Measurements from ENCODE around the gene THTPA.

The THTPA gene

GRCh38 chr14:23600322-23600707, 44.2 kb downstream of the THTPA start:
- H3K4me3 ChIP-seq (ENCODE audit: low read depth, low read length) = no peak overlapping the region
- no peak for TF ChIP-seq CTCF (IDR thresholded peaks at IDR 0.05; ENCODE audit: borderline replicate concordance, insufficient read depth, low read depth, low read length)

- TF ChIP-seq CTCF (IDR thresholded peaks at IDR 0.05; ENCODE audit: borderline replicate concordance, insufficient read depth, low read depth, low read length) = no peak
- no peak overlapping the region for H3K4me3 ChIP-seq (ENCODE audit: low read depth, low read length)
Measured at GRCh38 chr14:23600806-23601205, 44.7 kb downstream of the THTPA start.

GRCh38 chr14:23601424-23601823, 45.4 kb downstream of the THTPA start:
- no peak for TF ChIP-seq CTCF (IDR thresholded peaks at IDR 0.05; ENCODE audit: borderline replicate concordance, insufficient read depth, low read depth, low read length)
- H3K4me3 ChIP-seq (ENCODE audit: low read depth, low read length) = no peak overlapping the region

GRCh38 chr14:23601845-23602180, 45.7 kb downstream of the THTPA start:
- TF ChIP-seq CTCF (IDR thresholded peaks at IDR 0.05; ENCODE audit: borderline replicate concordance, insufficient read depth, low read depth, low read length) = no peak
- H3K4me3 ChIP-seq (ENCODE audit: low read depth, low read length) = no peak overlapping the region

- H3K4me3 ChIP-seq (ENCODE audit: low read depth, low read length) = no peak overlapping the region
- no peak for TF ChIP-seq CTCF (IDR thresholded peaks at IDR 0.05; ENCODE audit: borderline replicate concordance, insufficient read depth, low read depth, low read length)
Measured at GRCh38 chr14:23602181-23603095, 46.4 kb downstream of the THTPA start.

GRCh38 chr14:23603103-23603502, 47.0 kb downstream of the THTPA start:
- no peak for TF ChIP-seq CTCF (IDR thresholded peaks at IDR 0.05; ENCODE audit: borderline replicate concordance, insufficient read depth, low read depth, low read length)

GRCh38 chr14:23604148-23604547, 48.1 kb downstream of the THTPA start:
- H3K4me3 ChIP-seq (ENCODE audit: low read depth, low read length) = no peak overlapping the region
- no peak for TF ChIP-seq CTCF (IDR thresholded peaks at IDR 0.05; ENCODE audit: borderline replicate concordance, insufficient read depth, low read depth, low read length)

More at GRCh38 chr14:23603103-23603502, 47.0 kb downstream of the THTPA start:
- H3K4me3 ChIP-seq (ENCODE audit: low read depth, low read length) = no peak overlapping the region
